H1 (cell line): Measurements from ENCODE around the gene CYP3A7. TPM values are rescaled to one million over a fixed set of nuclear protein-coding genes. Genes with fewer than 3 reads are reported as not detected.

ENCODE experiments used
- CTCF ChIA-PET: fragments of 300-600 bp; sonication (Branson Sonifier 250); formaldehyde crosslinking; loops from one replicate; lab custom pipeline; 2021; ENCODE audit not compliant: partially characterized antibody; lab: Charles Lee
- POLR2A ChIA-PET: fragments of 300-600 bp; sonication (Branson Sonifier 250); formaldehyde crosslinking; loops from one replicate; lab custom pipeline; 2021; ENCODE audit warnings: inconsistent platforms; ENCODE audit not compliant: partially characterized antibody; lab: Charles Lee
- DNase-seq, 2 experiments: peaks; one replicate each; pipeline versions ENCODE4 v3.0.0 to v3.0.0-alpha.2; 2010 to 2022; ENCODE audit warnings: low spot score in 2 of 2, low read depth in 1 of 2, mixed read lengths in 1 of 2
- FAIRE-seq: peaks from 2 replicates; lab custom pipeline; 2011; peaks lifted over from hg19 to GRCh38; lab: Jason Lieb, UNC
- H2AFZ ChIP-seq: 2 replicates; pipeline ENCODE4 v1.8.1; 2012; ENCODE audit warnings: low read length, inconsistent platforms
- H2AK5ac ChIP-seq: 2 replicates; pipeline ENCODE4 v1.6.1; 2013; ENCODE audit warnings: low read depth, low read length
- H2BK120ac ChIP-seq: replicated peaks from 2 replicates; pipeline ENCODE3; 2013; ENCODE audit warnings: low read depth, low read length, inconsistent platforms
- H2BK12ac ChIP-seq: 2 replicates; pipeline ENCODE4 v1.6.1; 2013; ENCODE audit warnings: low read depth, low read length
- H2BK15ac ChIP-seq: 2 replicates; pipeline ENCODE4 v1.6.1; 2013; ENCODE audit warnings: low read length
- H2BK20ac ChIP-seq: 2 replicates; pipeline ENCODE4 v1.6.1; 2013; ENCODE audit warnings: low read length
- H2BK5ac ChIP-seq: 2 replicates; pipeline ENCODE4 v1.6.1; 2013; ENCODE audit warnings: low read depth, low read length
- H3K14ac ChIP-seq: 2 replicates; pipeline ENCODE4 v1.6.1; 2013; ENCODE audit warnings: inconsistent platforms; ENCODE audit not compliant: insufficient read length
- H3K18ac ChIP-seq: 2 replicates; pipeline ENCODE4 v1.6.1; 2013; ENCODE audit warnings: low read length; ENCODE audit errors: extremely low read depth
- H3K23ac ChIP-seq: 2 replicates; pipeline ENCODE4 v1.6.1; 2013; ENCODE audit warnings: inconsistent platforms; ENCODE audit not compliant: insufficient read length
- H3K23me2 ChIP-seq: 2 replicates; pipeline ENCODE4 v1.6.1; 2013; ENCODE audit warnings: low read depth, low read length
- H3K27ac ChIP-seq: 2 replicates; pipeline ENCODE4 v1.6.1; 2011; ENCODE audit warnings: low read depth, low read length, inconsistent platforms
- H3K27me3 ChIP-seq, 4 experiments: replicated peaks in 1 of 4; 1 replicate in 1 of 4; 2 replicates in 3 of 4; pipeline versions ENCODE4 v1.6.1 to v1.8.1; 2011 to 2013; ENCODE audit warnings: low read length in 3 of 4, mild to moderate bottlenecking in 3 of 4, inconsistent platforms in 2 of 4, mixed read lengths in 2 of 4, moderate library complexity in 1 of 4; ENCODE audit not compliant: control insufficient read depth in 3 of 4, insufficient read depth in 3 of 4; ENCODE audit errors: extremely low read depth in 1 of 4
- H3K36me3 ChIP-seq, 4 experiments: 2 replicates each; pipeline versions ENCODE4 v1.6.1 to v1.8.1; 2011 to 2013; ENCODE audit warnings: mild to moderate bottlenecking in 4 of 4, low read length in 3 of 4, moderate library complexity in 2 of 4, control low read depth in 1 of 4, inconsistent platforms in 1 of 4; ENCODE audit not compliant: insufficient read depth in 4 of 4, control insufficient read depth in 2 of 4
- H3K4ac ChIP-seq: replicated peaks from 2 replicates; pipeline ENCODE3; 2013; ENCODE audit warnings: low read length, low read depth, mixed read lengths, inconsistent platforms; ENCODE audit not compliant: insufficient read length
- H3K4me1 ChIP-seq, 4 experiments: replicated peaks in 1 of 4; 1 replicate in 1 of 4; 2 replicates in 3 of 4; pipeline versions ENCODE4 v1.6.1 to v1.8.1; 2011 to 2013; ENCODE audit warnings: low read length in 3 of 4, inconsistent platforms in 2 of 4, mixed read lengths in 1 of 4; ENCODE audit not compliant: insufficient read depth in 4 of 4, control insufficient read depth in 3 of 4
- H3K4me2 ChIP-seq, 2 experiments: 2 replicates each; pipeline versions ENCODE4 v1.6.1 to v1.8.1; 2011 to 2013; ENCODE audit warnings: low read depth in 2 of 2, low read length in 2 of 2, control low read depth in 1 of 2, inconsistent platforms in 1 of 2, mild to moderate bottlenecking in 1 of 2; ENCODE audit not compliant: insufficient read depth in 1 of 2
- H3K4me3 ChIP-seq, 4 experiments: fragments of 200-600, 300-600 bp in 1 of 4; sonication (generic), shearing (Covaris generic), sonication (Bioruptor Twin) in 1 of 4; 2 replicates each; pipeline versions ENCODE4 v1.5.1 to v1.8.1; 2011 to 2016; ENCODE audit warnings: low read length in 4 of 4, low read depth in 3 of 4, control low read depth in 2 of 4, inconsistent platforms in 2 of 4, mild to moderate bottlenecking in 2 of 4, mixed read lengths in 1 of 4, moderate library complexity in 1 of 4; ENCODE audit not compliant: insufficient read depth in 2 of 4; ENCODE audit errors: extremely low read depth in 1 of 4
- H3K56ac ChIP-seq: replicated peaks from 2 replicates; pipeline ENCODE3; 2013; ENCODE audit warnings: low read depth, mild to moderate bottlenecking, mixed read lengths, low read length, inconsistent platforms; ENCODE audit not compliant: insufficient read length
- H3K79me1 ChIP-seq: 2 replicates; pipeline ENCODE4 v1.6.1; 2013; ENCODE audit warnings: low read depth, low read length, control low read depth
- H3K79me2 ChIP-seq, 2 experiments: 2 replicates each; pipeline versions ENCODE4 v1.6.1 to v1.8.1; 2012 to 2013; ENCODE audit warnings: low read length in 2 of 2, mild to moderate bottlenecking in 2 of 2, inconsistent platforms in 1 of 2; ENCODE audit not compliant: insufficient read depth in 2 of 2, control insufficient read depth in 1 of 2
- H3K9ac ChIP-seq, 4 experiments: replicated peaks in 1 of 4; 1 replicate in 1 of 4; 2 replicates in 3 of 4; pipeline versions ENCODE4 v1.6.1 to v1.8.1; 2011 to 2013; ENCODE audit warnings: low read depth in 3 of 4, low read length in 3 of 4, control low read depth in 2 of 4, mild to moderate bottlenecking in 2 of 4, moderate library complexity in 2 of 4, inconsistent platforms in 1 of 4; ENCODE audit errors: extremely low read depth in 1 of 4
- H3K9me3 ChIP-seq, 2 experiments: 2 replicates each; pipeline versions ENCODE4 v1.6.1 to v1.8.1; 2012 to 2013; ENCODE audit warnings: mild to moderate bottlenecking in 2 of 2, moderate library complexity in 2 of 2, control low read depth in 1 of 2, inconsistent platforms in 1 of 2, low read depth in 1 of 2, low read length in 1 of 2, mixed read lengths in 1 of 2; ENCODE audit not compliant: insufficient read depth in 2 of 2
- H4K20me1 ChIP-seq, 2 experiments: replicated peaks in 1 of 2; 2 replicates each; pipeline versions ENCODE3 to v1.8.1; 2011 to 2013; ENCODE audit warnings: inconsistent platforms in 2 of 2, low read length in 2 of 2, mild to moderate bottlenecking in 1 of 2; ENCODE audit not compliant: insufficient read depth in 2 of 2, control insufficient read depth in 1 of 2
- H4K5ac ChIP-seq: 2 replicates; pipeline ENCODE4 v1.6.1; 2013; ENCODE audit warnings: low read length, low read depth, mixed read lengths, inconsistent platforms; ENCODE audit not compliant: insufficient read length
- H4K8ac ChIP-seq: 2 replicates; pipeline ENCODE4 v1.8.0; 2013; ENCODE audit warnings: mild to moderate bottlenecking, moderate library complexity, low read length, inconsistent platforms; ENCODE audit not compliant: insufficient read depth; ENCODE audit errors: extremely low read depth
- H4K91ac ChIP-seq: replicated peaks from 2 replicates; pipeline ENCODE3; 2013; ENCODE audit warnings: low read length, mixed read lengths, inconsistent platforms; ENCODE audit not compliant: insufficient read length
- EZH2 ChIP-seq: fragments of 200-600 bp; sonication (generic); IDR thresholded peaks from 2 replicates; pipeline ENCODE4 v1.7.1; 2012; ENCODE audit warnings: low read depth, mild to moderate bottlenecking, moderate library complexity, low read length, inconsistent platforms; ENCODE audit not compliant: severe bottlenecking
- NANOG ChIP-seq: IDR thresholded peaks from 2 replicates; pipeline ENCODE4 v1.6.1; 2011; ENCODE audit warnings: low read length, low read depth, mild to moderate bottlenecking, inconsistent platforms; ENCODE audit not compliant: insufficient read depth, poor library complexity, severe bottlenecking
- TAF7 ChIP-seq: optimal IDR thresholded peaks from 2 replicates; pipeline ENCODE3; 2011; ENCODE audit warnings: low read depth, mild to moderate bottlenecking, inconsistent platforms, low read length, moderate library complexity, borderline replicate concordance
- WGBS, 2 experiments: shearing (Covaris generic) in 1 of 2; methylation state at CpG; one replicate each; pipeline versions ENCODE4 v1.1.6 to v1.1.7; 2013 to 2015; ENCODE audit warnings: low lambda C conversion rate in 2 of 2, mixed read lengths in 2 of 2, inconsistent platforms in 1 of 2, low coverage in 1 of 2, missing lambda C conversion rate in 1 of 2; ENCODE audit not compliant: insufficient replicate concordance in 2 of 2, insufficient coverage in 1 of 2, insufficient read length in 1 of 2; ENCODE audit errors: extremely low coverage in 1 of 2, missing lambda C conversion rate in 1 of 2; 5-methylcytosine and 5-hydroxymethylcytosine counted together
- polyA plus RNA-seq, 7 experiments: library from polyadenylated mRNA; depleted of rRNA in 3 of 7; stranded (reverse) in 5 of 7; unstranded in 2 of 7; fragments of >200 nt in 5 of 7; fragments of 200-250 nt in 2 of 7; gene quantifications; 1 replicate in 5 of 7; 2 replicates in 1 of 7; 4 replicates in 1 of 7; pipeline versions ENCODE4 v1.2.1 to v1.2.3, GENCODE V29; 2011 to 2013; ENCODE audit warnings: missing spikeins in 2 of 7, mixed read lengths in 2 of 7
- total RNA-seq: library from RNA; stranded (reverse); fragmentation: NEBNext Ultra II Directional; extraction: Animal tissue kit (Norgen Biotek cat#: 25700); gene quantifications from 2 replicates; pipeline ENCODE4 v1.2.1, GENCODE V29; 2021

The CYP3A7 gene
- total and polyA plus RNA-seq, 2 of the 8 experiments (the other 6 are each of a cell fraction or from before 2014, with no cell fraction given), result not detected

- H3K4me2 ChIP-seq, result no peak overlapping the region
- H3K27me3 ChIP-seq, result no peaks in the 10 kb centered on the region
- H2AFZ ChIP-seq, result no peak overlapping the region
- H3K23me2 ChIP-seq, result no peaks in the 10 kb centered on the region
- H3K23ac ChIP-seq, result no peak overlapping the region
- H3K4me1 ChIP-seq, result peaks cover 0 to 2% (median 0%) of the 10 kb centered on the region in 4 experiments; a peak in 2 of 7 replicates
- H2BK120ac ChIP-seq, result no peak overlapping the region
- no peaks in the 10 kb centered on the region for H3K79me1 ChIP-seq
- no peak overlapping the region for H2BK12ac ChIP-seq
- no peak for DNase-seq
- no peak overlapping the region for H2BK20ac ChIP-seq
- ChIA-PET CTCF (interaction anchor here (0.9 kb wide), 1 partner anchor 50 kb away, joined by 3 read pairs; no protein-coding TSS in a partner anchor), POLR2A (no interaction called here)
- H3K14ac ChIP-seq, result no peak overlapping the region
- H3K27ac ChIP-seq, result no peak overlapping the region
- no peak overlapping the region for H4K5ac ChIP-seq
- H4K8ac ChIP-seq, result no peak overlapping the region
- 75% methylated on average over 1 of the region's 1 CpG; no CpG with 5 or more reads in 1 of the 2 experiments for WGBS, 2 experiments
- no peak overlapping the region for H3K9ac ChIP-seq
- FAIRE-seq, result no peak
- no peak overlapping the region for H3K4ac ChIP-seq
- H3K9me3 ChIP-seq, result no peaks in the 10 kb centered on the region
- H2AK5ac ChIP-seq, result no peak overlapping the region
- H3K79me2 ChIP-seq, result no peaks in the 10 kb centered on the region
- H3K56ac ChIP-seq, result no peak overlapping the region
- no peak overlapping the region for H2BK5ac ChIP-seq
- H3K4me3 ChIP-seq, result no peak overlapping the region
- H4K20me1 ChIP-seq, result no peaks in the 10 kb centered on the region
- no peak overlapping the region for H2BK15ac ChIP-seq
- no peaks in the 10 kb centered on the region for H3K36me3 ChIP-seq
- no peak overlapping the region for H3K18ac ChIP-seq
- H4K91ac ChIP-seq, result no peak overlapping the region
- TF ChIP-seq TAF7, result no peak
- TF ChIP-seq NANOG, result no peak
- no peak for TF ChIP-seq EZH2
Measured at GRCh38 chr7:99780588-99780987, 45.6 kb upstream of the CYP3A7 start.
